B cell (primary cell): Measurements from ENCODE around the gene TEDDM1. TPM values are rescaled to one million over a fixed set of nuclear protein-coding genes. Genes with fewer than 3 reads are reported as not detected.
A peak's percentile ranks its signal among the peaks of the same experiment; 100 is the strongest.

ENCODE experiments used
- ATAC-seq: fragments of 200-7000 bp; cut with Tn5 transposase; one replicate; pipeline ENCODE4 v1.10.0; 2021; ENCODE audit warnings: low read depth, mild to moderate bottlenecking, moderate number of reproducible peaks, moderate library complexity
- CTCF ChIA-PET: fragments of 350-600 bp; sonication (Branson Sonifier 250); formaldehyde crosslinking; loops from one replicate; lab custom pipeline; 2021; ENCODE audit warnings: antibody characterized with exemption, inconsistent platforms; lab: Charles Lee
- POLR2A ChIA-PET: fragments of 350-600 bp; sonication (Branson Sonifier 250); formaldehyde crosslinking; loops from one replicate; lab custom pipeline; 2021; ENCODE audit warnings: antibody characterized with exemption; lab: Charles Lee
- DNase-seq: peaks from one replicate; pipeline ENCODE4 v3.0.0; 2013
- H2AFZ ChIP-seq: 2 replicates; pipeline ENCODE4 v1.6.1; 2012; ENCODE audit warnings: mild to moderate bottlenecking, low read depth, low read length; ENCODE audit not compliant: insufficient read depth, poor library complexity, severe bottlenecking
- H3K27ac ChIP-seq, 2 donors: 1 replicate in 1 of 2; 2 replicates in 1 of 2; pipeline ENCODE4 v1.5.1; 2012 to 2013; ENCODE audit warnings: low read length in 2 of 2, mild to moderate bottlenecking in 2 of 2, moderate library complexity in 1 of 2
- H3K27me3 ChIP-seq, 4 experiments: fragments of 200-600 bp in 1 of 4; sonication (generic) in 1 of 4; replicated peaks in 1 of 4; 1 replicate in 2 of 4; 2 replicates in 2 of 4; pipeline versions ENCODE4 v1.6.1 to v1.7.0; 2013 to 2016; ENCODE audit warnings: low read length in 3 of 4, mild to moderate bottlenecking in 2 of 4, mixed read lengths in 1 of 4, moderate library complexity in 1 of 4; ENCODE audit not compliant: insufficient read depth in 4 of 4, control insufficient read depth in 3 of 4; ENCODE audit errors: control extremely low read depth in 1 of 4
- H3K36me3 ChIP-seq, 2 experiments: replicated peaks in 1 of 2; 1 replicate in 1 of 2; 2 replicates in 1 of 2; pipeline versions ENCODE4 v1.6.1 to v1.7.1; 2013; ENCODE audit warnings: low read length in 1 of 2; ENCODE audit not compliant: insufficient read depth in 2 of 2, control insufficient read depth in 1 of 2; ENCODE audit errors: control extremely low read depth in 1 of 2, extremely low read depth in 1 of 2
- H3K4me1 ChIP-seq, 2 donors: fragments of 200-600 bp in 1 of 2; sonication (generic) in 1 of 2; 1 replicate in 1 of 2; 2 replicates in 1 of 2; pipeline versions ENCODE4 v1.5.1 to v1.6.1; 2013 to 2017; ENCODE audit warnings: low read length in 2 of 2; ENCODE audit not compliant: control insufficient read depth in 2 of 2, insufficient read depth in 2 of 2
- H3K4me2 ChIP-seq: replicated peaks from 2 replicates; pipeline ENCODE3; 2012; ENCODE audit warnings: mild to moderate bottlenecking, low read depth, low read length; ENCODE audit not compliant: poor library complexity, severe bottlenecking
- H3K4me3 ChIP-seq, 5 experiments: fragments of 200-600 bp in 1 of 5; sonication (generic) in 1 of 5; 1 replicate in 3 of 5; 2 replicates in 2 of 5; pipeline versions ENCODE4 v1.5.1 to v1.7.0; 2011 to 2016; ENCODE audit warnings: low read length in 4 of 5, mild to moderate bottlenecking in 4 of 5, low read depth in 2 of 5, control low read depth in 1 of 5, moderate library complexity in 1 of 5; ENCODE audit not compliant: insufficient read depth in 1 of 5; ENCODE audit errors: control extremely low read depth in 1 of 5, extremely low read depth in 1 of 5
- H3K79me2 ChIP-seq: fragments of 200-600 bp; sonication (generic); one replicate; pipeline ENCODE4 v1.6.0; 2016; ENCODE audit warnings: low read length; ENCODE audit not compliant: control insufficient read depth, insufficient read depth
- H3K9ac ChIP-seq: fragments of 200-600 bp; sonication (generic); 2 replicates; pipeline ENCODE4 v1.6.1; 2017; ENCODE audit warnings: mild to moderate bottlenecking, low read length, moderate library complexity
- H3K9me3 ChIP-seq, 3 donors: one replicate each; pipeline versions ENCODE4 v1.6.1 to v1.7.1; 2013; ENCODE audit warnings: low read length in 2 of 3; ENCODE audit not compliant: control insufficient read depth in 2 of 3, insufficient read depth in 1 of 3; ENCODE audit errors: control extremely low read depth in 1 of 3
- H4K20me1 ChIP-seq: 2 replicates; pipeline ENCODE4 v1.6.0; 2012; ENCODE audit warnings: mild to moderate bottlenecking, low read length; ENCODE audit not compliant: insufficient read depth, control insufficient read depth, poor library complexity, severe bottlenecking
- H3K27ac Mint-ChIP-seq: one replicate; pipeline ENCODE4 v1.8.0; 2021; ENCODE audit warnings: mixed read lengths
- H3K27me3 Mint-ChIP-seq: one replicate; pipeline ENCODE4 v1.8.0; 2021; ENCODE audit warnings: mixed read lengths
- H3K4me1 Mint-ChIP-seq: one replicate; pipeline ENCODE4 v1.8.0; 2021; ENCODE audit warnings: mixed read lengths
- H3K4me3 Mint-ChIP-seq: one replicate; pipeline ENCODE4 v1.8.0; 2021; ENCODE audit warnings: mixed read lengths
- H3K9me3 Mint-ChIP-seq: one replicate; pipeline ENCODE4 v1.8.0; 2022; ENCODE audit warnings: mixed read lengths; ENCODE audit not compliant: insufficient read depth
- CTCF ChIP-seq: fragments of 200-600 bp; IDR thresholded peaks from one replicate; pipeline ENCODE4 v1.8.0; 2022; ENCODE audit warnings: antibody characterized with exemption, mild to moderate bottlenecking
- EZH2 ChIP-seq: IDR thresholded peaks from 2 replicates; pipeline ENCODE4 v1.6.1; 2012; ENCODE audit warnings: borderline replicate concordance, low read depth, mild to moderate bottlenecking, moderate library complexity, low read length; ENCODE audit not compliant: insufficient read depth, poor library complexity, severe bottlenecking
- WGBS: methylation state at CpG from one replicate; pipeline ENCODE4 v1.1.5; 2013; ENCODE audit warnings: missing lambda C conversion rate; ENCODE audit not compliant: insufficient coverage; 5-methylcytosine and 5-hydroxymethylcytosine counted together
- intact Hi-C: fragments of 100-400 bp; cut with micrococcal nuclease; formaldehyde crosslinking; loops from one replicate; pipeline ENCODE4 v1.10.0; 2022
- polyA plus RNA-seq: library from polyadenylated mRNA; depleted of rRNA; stranded (reverse); fragments of >200 nt; gene quantifications from 2 replicates; pipeline ENCODE4 v1.2.3, GENCODE V29; 2012
- total RNA-seq, 2 donors: library from RNA; stranded (reverse); fragments of 120-200 nt in 1 of 2; gene quantifications; 1 replicate in 1 of 2; 2 replicates in 1 of 2; pipeline versions ENCODE4 v1.2.3 to v1.2.4, GENCODE V29; 2013 to 2022

Gene TEDDM1
- total and polyA plus RNA-seq, 2 donors (not counting 1 experiment from before 2014, with no cell fraction given): not detected

- H3K27ac Mint-ChIP-seq: peak overlapping the region; percentile 96
- Histone ChIP-seq H2AFZ (peak overlapping the region; percentile 90), H3K36me3 (peaks cover 2 to 23% of the 10 kb centered on the region in 2 experiments), H3K4me1 (peaks cover 20 to 33% of the 10 kb centered on the region in 2 donors), H4K20me1 (no peaks in the 10 kb centered on the region), H3K79me2 (peaks cover 15% of the 10 kb centered on the region), H3K4me3 (peak overlapping the region; percentile 30 to 76 (median 71)), H3K4me2 (peak overlapping the region; percentile 93), H3K27ac (peak overlapping the region; percentile 54 to 62), H3K9ac (peak overlapping the region; percentile 73), H3K27me3 (peaks cover 0 to 14% (median 5%) of the 10 kb centered on the region in 4 experiments), H3K9me3 (no peaks in the 10 kb centered on the region)
- intact Hi-C loops: loop anchor here (5.0 kb wide), 3 partner anchors 59 to 1759 kb away; partner anchors contain the start of genes RGS16 and XPR1
- ATAC-seq (peak; percentile 2), DNase-seq (no peak)
- POLR2A ChIA-PET: interaction anchor here (0.6 kb wide), 1 partner anchor 202 kb away, joined by 5 read pairs; no protein-coding TSS in a partner anchor
- peak overlapping the region; percentile 97 for H3K4me3 Mint-ChIP-seq
- under 1% methylated on average over 35 of the region's 35 CpGs for WGBS
- peaks cover 32% of the 10 kb centered on the region for H3K4me1 Mint-ChIP-seq
- H3K9me3 Mint-ChIP-seq: no peaks in the 10 kb centered on the region
- no peaks in the 10 kb centered on the region for H3K27me3 Mint-ChIP-seq
- TF ChIP-seq EZH2 (no peak), CTCF (no peak)
- CTCF ChIA-PET: interaction anchor here (0.6 to 2.4 kb wide), 2 partner anchors 29 to 247 kb away, joined by 3 to 15 read pairs; no protein-coding TSS in a partner anchor
These were observed 9.5 kb downstream of the TEDDM1 start for GRCh38 chr1:182391028-182391361.

GRCh38 chr1:182389619-182390047, 10.8 kb downstream of the TEDDM1 start:
- TF ChIP-seq CTCF (no peak), EZH2 (no peak)
- Histone ChIP-seq H3K27ac (no peak overlapping the region), H3K9ac (peak overlapping the region; percentile 73)

More at GRCh38 chr1:182389619-182390047, 10.8 kb downstream of the TEDDM1 start:
- Histone ChIP-seq H3K79me2 (peaks cover 15% of the 10 kb centered on the region), H3K4me3 (peak overlapping the region; percentile 64 to 76 (median 71)), H3K4me1 (peaks cover 20 to 33% of the 10 kb centered on the region in 2 donors), H3K9me3 (no peaks in the 10 kb centered on the region), H3K36me3 (peaks cover 2 to 31% of the 10 kb centered on the region in 2 experiments), H2AFZ (peak overlapping the region; percentile 90), H3K27me3 (peaks cover 0 to 14% (median 4%) of the 10 kb centered on the region in 4 experiments), H3K4me2 (peak overlapping the region; percentile 93), H4K20me1 (no peaks in the 10 kb centered on the region)
- DNase-seq (peak; percentile 12), ATAC-seq (no peak)
- Mint-ChIP-seq H3K4me1 (peaks cover 32% of the 10 kb centered on the region), H3K27me3 (no peaks in the 10 kb centered on the region), H3K9me3 (no peaks in the 10 kb centered on the region), H3K4me3 (peak overlapping the region; percentile 92), H3K27ac (peak overlapping the region; percentile 64)
- CTCF ChIA-PET: interaction anchor here (2.4 kb wide), 1 partner anchor 246 kb away, joined by 15 read pairs; no protein-coding TSS in a partner anchor
- intact Hi-C loops: loop anchor here (5.0 kb wide), 3 partner anchors 57 to 1757 kb away; partner anchors contain the start of genes RGS16 and XPR1
- 3% methylated on average over 13 of the region's 13 CpGs for WGBS
- POLR2A ChIA-PET: no interaction called here
